ENCODE data around the gene YOD1. TPM values are rescaled to one million over a fixed set of nuclear protein-coding genes. Genes with fewer than 3 reads are reported as not detected.
A peak's percentile ranks its signal among the peaks of the same experiment; 100 is the strongest.

Gene YOD1
- total and polyA plus RNA-seq, 10 of the 15 experiments (the other 5 are each of a cell fraction or from before 2014, with no cell fraction given), result 2.1 to 7.9 (median 5.0) TPM

- TF ChIP-seq NFYB (IDR thresholded peaks at IDR 0.05; ENCODE audit: insufficient read depth, low read depth, low read length), result peak; percentile 62; the same call in 1 of the 2 replicates
- TF ChIP-seq JUND (IDR thresholded peaks at IDR 0.05; ENCODE audit: low read depth, low read length), result no peak
- TF ChIP-seq BHLHE40 (IDR thresholded peaks at IDR 0.05; ENCODE audit: borderline replicate concordance in 1 of 2, low read depth in 2 of 2, low read length in 1 of 2), result peak; percentile 22 to 54; a peak in 2 of 4 replicates
- TF ChIP-seq MEF2A (IDR thresholded peaks at IDR 0.05; ENCODE audit: insufficient read depth, low read depth, low read length), result no peak
- TF ChIP-seq MXI1 (IDR thresholded peaks at IDR 0.05; ENCODE audit: low read depth, low read length), result peak; percentile 39; the same call in 1 of the 2 replicates
- no peak for TF ChIP-seq PBX3 (IDR thresholded peaks at IDR 0.05; ENCODE audit: insufficient replicate concordance, low read depth, low read length)
- no peak for TF ChIP-seq RBBP5 (conservative IDR thresholded peaks at IDR 0.05)
- TF ChIP-seq RCOR1 (conservative IDR thresholded peaks at IDR 0.05; ENCODE audit: low read depth, low read length), result peak; percentile 97; the same call in 1 of the 2 replicates
- peak; percentile 58 for TF ChIP-seq MYC (IDR thresholded peaks at IDR 0.05; ENCODE audit: insufficient read depth, insufficient read length, insufficient replicate concordance, low read length, severe bottlenecking)
- TF ChIP-seq EED (IDR thresholded peaks at IDR 0.05; ENCODE audit: low read depth), result no peak
- TF ChIP-seq ZBED1 (IDR thresholded peaks at IDR 0.05; ENCODE audit: borderline replicate concordance), result no peak
- peak; percentile 82 for TF ChIP-seq POLR2A (IDR thresholded peaks at IDR 0.05; ENCODE audit: low read depth, low read length)
- no peak for TF ChIP-seq CBX3 (IDR thresholded peaks at IDR 0.05; ENCODE audit: borderline replicate concordance, low read depth)
- peak; percentile 9; the same call in 1 of the 2 replicates for TF ChIP-seq PKNOX1 (IDR thresholded peaks at IDR 0.05)
- TF ChIP-seq PAX5 (IDR thresholded peaks at IDR 0.05; ENCODE audit: borderline replicate concordance, low read depth, low read length), result no peak
- TF ChIP-seq GABPA (IDR thresholded peaks at IDR 0.05; ENCODE audit: low read depth), result no peak
- no peak for TF ChIP-seq SREBF1 (IDR thresholded peaks at IDR 0.05; ENCODE audit: low read length)
- peak; percentile 38; the same call in 1 of the 2 replicates for TF ChIP-seq MAX (IDR thresholded peaks at IDR 0.05; ENCODE audit: low read depth, low read length)
- TF ChIP-seq ZNF384 (IDR thresholded peaks at IDR 0.05; ENCODE audit: borderline replicate concordance, low read depth, low read length), result peak; percentile 68
- no peak for TF ChIP-seq NRF1 (conservative IDR thresholded peaks at IDR 0.05; ENCODE audit: low read depth, low read length)
- TF ChIP-seq ZBTB33 (IDR thresholded peaks at IDR 0.05), result no peak
- TF ChIP-seq RFX5 (IDR thresholded peaks at IDR 0.05; ENCODE audit: low read depth, low read length), result peak; percentile 27; the same call in 1 of the 2 replicates
- TF ChIP-seq ZNF274 (IDR thresholded peaks at IDR 0.05; ENCODE audit: insufficient read depth, insufficient read length), result no peak
- no peak for TF ChIP-seq ASH2L (IDR thresholded peaks at IDR 0.05; ENCODE audit: borderline replicate concordance, low read depth)
- TF ChIP-seq ZNF24 (IDR thresholded peaks at IDR 0.05), result no peak
- TF ChIP-seq NR2F1 (conservative IDR thresholded peaks at IDR 0.05), result peak; percentile 10
- no peak for TF ChIP-seq TARDBP (IDR thresholded peaks at IDR 0.05; ENCODE audit: borderline replicate concordance)
- TF ChIP-seq KAT2A (conservative IDR thresholded peaks at IDR 0.05; ENCODE audit: control insufficient read depth, low read depth, low read length), result no peak
Measured at GRCh38 chr1:207052911-207053769, 2.1 kb upstream of the YOD1 start, which contains the start of gene PFKFB2 (continued).
